Stimulated activated naive B cell treated with anti-CD40 and anti-IgM and Interleukin-4, amounts not matched to agents 10 μg/mL and 1 μg/mL and 100 μg/mL, for 72 hours (primary cell): Measurements from ENCODE around the gene MACROD2.

Experiments used
- ATAC-seq, 2 donors: fragments of 150-1000 bp; cut with Tn5 transposase; replicated peaks; 2 replicates each; pipeline ENCODE4 v1.10.0; 2021; ENCODE audit warnings: moderate library complexity in 1 of 2
- DNase-seq: peaks from one replicate; pipeline ENCODE4 v3.0.0; 2021
- H3K27ac Mint-ChIP-seq: one replicate; pipeline ENCODE4 v1.8.0; 2022; ENCODE audit warnings: mild to moderate bottlenecking, mixed read lengths
- H3K27me3 Mint-ChIP-seq, 2 donors: one replicate each; pipeline ENCODE4 v1.8.0; 2022; ENCODE audit warnings: mixed read lengths in 2 of 2
- H3K36me3 Mint-ChIP-seq, 2 donors: one replicate each; pipeline ENCODE4 v1.8.0; 2022; ENCODE audit warnings: mixed read lengths in 2 of 2, mild to moderate bottlenecking in 1 of 2
- H3K4me1 Mint-ChIP-seq, 2 donors: one replicate each; pipeline ENCODE4 v1.8.0; 2022; ENCODE audit warnings: mixed read lengths in 2 of 2, mild to moderate bottlenecking in 1 of 2
- H3K4me3 Mint-ChIP-seq, 2 donors: one replicate each; pipeline ENCODE4 v1.8.0; 2022; ENCODE audit warnings: mild to moderate bottlenecking in 2 of 2, mixed read lengths in 2 of 2, moderate library complexity in 1 of 2
- H3K9me3 Mint-ChIP-seq, 2 donors: one replicate each; pipeline ENCODE4 v1.8.0; 2022; ENCODE audit warnings: mixed read lengths in 2 of 2, mild to moderate bottlenecking in 1 of 2

MACROD2 gene

DNA sequence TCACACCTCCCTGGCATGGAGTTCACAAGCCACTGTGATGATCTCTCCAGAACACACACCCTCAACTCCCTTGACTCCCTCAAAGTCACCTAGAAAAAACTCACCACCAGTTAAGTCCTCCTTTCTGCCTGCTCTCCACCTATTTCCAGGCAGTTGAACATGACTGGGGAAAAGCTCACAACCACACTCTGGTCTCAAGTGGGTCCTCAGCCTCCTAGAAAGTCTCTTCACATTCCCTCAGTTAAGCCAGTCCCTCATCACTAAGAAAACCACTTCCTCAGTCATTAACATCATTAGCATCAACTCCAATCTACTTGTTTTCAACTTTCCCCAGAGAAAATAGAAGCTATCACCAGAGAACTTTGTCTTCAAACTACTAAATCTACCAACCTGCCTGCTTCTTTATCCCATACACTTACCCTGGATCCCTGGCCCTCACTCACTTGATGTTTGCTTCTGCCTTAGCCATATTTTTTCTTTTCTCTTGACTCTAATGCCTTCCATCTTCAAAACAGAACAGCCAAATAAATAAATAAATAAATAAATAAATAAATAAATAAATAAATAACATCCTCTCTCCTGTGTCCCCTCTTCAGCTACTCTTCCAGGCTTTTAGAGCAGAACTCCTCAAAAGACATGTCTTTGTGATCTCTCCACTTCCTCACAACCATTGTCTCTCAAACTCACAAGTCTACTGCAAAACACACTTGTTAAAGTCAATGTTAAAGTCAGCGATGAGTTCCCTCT, 1084.5 kb downstream of the MACROD2 start:
- no peaks in the 10 kb centered on the region for H3K9me3 Mint-ChIP-seq

GRCh38 chr20:15081261-15081660, 1085.9 kb downstream of the MACROD2 start:
- Mint-ChIP-seq H3K27me3 (no peaks in the 10 kb centered on the region), H3K36me3 (no peaks in the 10 kb centered on the region), H3K4me1 (no peaks in the 10 kb centered on the region), H3K27ac (no peak overlapping the region), H3K4me3 (no peak overlapping the region), H3K9me3 (no peaks in the 10 kb centered on the region)
- DNase-seq (no peak), ATAC-seq (no peak)

More for the DNA sequence above, 1084.5 kb downstream of the MACROD2 start:
- Mint-ChIP-seq H3K27me3 (no peaks in the 10 kb centered on the region), H3K27ac (no peak overlapping the region), H3K4me1 (no peaks in the 10 kb centered on the region), H3K4me3 (no peak overlapping the region), H3K36me3 (no peaks in the 10 kb centered on the region)
- no peak for DNase-seq
- no peak for ATAC-seq

GRCh38 chr20:15091421-15092037, 1096.2 kb downstream of the MACROD2 start:
- Mint-ChIP-seq H3K27ac (no peak overlapping the region), H3K4me3 (no peak overlapping the region), H3K4me1 (no peaks in the 10 kb centered on the region), H3K27me3 (no peaks in the 10 kb centered on the region), H3K9me3 (no peaks in the 10 kb centered on the region), H3K36me3 (no peaks in the 10 kb centered on the region)
- no peak for ATAC-seq
- no peak for DNase-seq

- no peaks in the 10 kb centered on the region for H3K27me3 Mint-ChIP-seq
- peaks cover 3 to 5% of the 10 kb centered on the region in 2 donors for H3K9me3 Mint-ChIP-seq
- H3K27ac Mint-ChIP-seq = no peak overlapping the region
- H3K36me3 Mint-ChIP-seq = no peaks in the 10 kb centered on the region
- ATAC-seq (no peak), DNase-seq (no peak)
- no peak overlapping the region for H3K4me3 Mint-ChIP-seq
- no peaks in the 10 kb centered on the region for H3K4me1 Mint-ChIP-seq
Measured at GRCh38 chr20:15098351-15098750, 1103.0 kb downstream of the MACROD2 start.

DNA sequence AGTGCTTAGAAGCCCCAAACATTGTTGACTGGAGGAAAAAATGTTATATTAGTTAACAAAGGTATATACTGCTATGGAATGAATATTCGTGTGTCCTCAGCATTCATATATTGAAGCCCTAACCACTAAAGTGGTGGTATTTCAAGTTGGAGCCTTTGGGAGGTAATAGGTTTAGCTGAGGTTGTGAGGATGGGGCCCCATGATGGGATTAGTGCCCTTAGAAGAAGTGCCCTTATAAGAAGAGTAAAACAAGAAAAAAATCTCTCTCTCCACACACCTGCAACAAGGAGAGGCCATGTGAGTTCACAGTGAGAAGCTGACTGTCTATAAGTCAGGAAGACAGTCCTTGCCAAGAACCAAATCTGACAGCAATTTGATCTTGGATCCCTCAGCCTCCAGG, 1103.8 kb downstream of the MACROD2 start:
- DNase-seq (no peak), ATAC-seq (no peak)
- Mint-ChIP-seq H3K9me3 (peaks cover 3 to 5% of the 10 kb centered on the region in 2 donors), H3K27ac (no peak overlapping the region), H3K36me3 (no peaks in the 10 kb centered on the region), H3K27me3 (no peaks in the 10 kb centered on the region), H3K4me1 (no peaks in the 10 kb centered on the region), H3K4me3 (no peak overlapping the region)

GRCh38 chr20:15100506-15101160, 1105.3 kb downstream of the MACROD2 start:
- H3K4me3 Mint-ChIP-seq = no peak overlapping the region
- peaks cover 3 to 5% of the 10 kb centered on the region in 2 donors for H3K9me3 Mint-ChIP-seq
- H3K27ac Mint-ChIP-seq = no peak overlapping the region
- DNase-seq (no peak), ATAC-seq (no peak)
- H3K27me3 Mint-ChIP-seq = no peaks in the 10 kb centered on the region
- H3K4me1 Mint-ChIP-seq = no peaks in the 10 kb centered on the region
- H3K36me3 Mint-ChIP-seq = no peaks in the 10 kb centered on the region

DNA sequence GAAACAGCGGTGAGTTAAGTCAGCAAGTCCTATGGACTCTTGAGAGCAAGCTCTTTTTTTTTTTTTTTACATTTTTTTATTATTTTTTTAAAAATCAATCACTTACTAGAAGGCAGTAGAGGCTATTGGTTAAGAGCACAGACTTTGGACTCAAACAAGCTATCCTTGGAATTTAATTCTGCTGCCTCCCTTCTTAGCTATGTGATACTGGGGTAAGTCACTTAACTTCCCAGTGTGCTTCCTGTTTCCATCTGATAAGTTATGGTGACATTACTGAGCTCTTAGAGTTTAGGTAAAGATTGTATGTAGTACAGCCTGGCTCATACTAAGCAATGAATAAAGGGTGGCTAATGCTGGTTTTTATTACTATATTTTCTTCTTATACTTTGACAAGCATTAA, 1112.6 kb downstream of the MACROD2 start:
- Mint-ChIP-seq H3K27ac (no peak overlapping the region), H3K9me3 (no peaks in the 10 kb centered on the region), H3K4me1 (no peaks in the 10 kb centered on the region), H3K36me3 (no peaks in the 10 kb centered on the region), H3K27me3 (no peaks in the 10 kb centered on the region), H3K4me3 (no peak overlapping the region)
- DNase-seq (no peak), ATAC-seq (no peak)

GRCh38 chr20:15109494-15109893, 1114.2 kb downstream of the MACROD2 start:
- DNase-seq = no peak
- Mint-ChIP-seq H3K4me3 (no peak overlapping the region), H3K9me3 (no peaks in the 10 kb centered on the region), H3K27ac (no peak overlapping the region), H3K4me1 (no peaks in the 10 kb centered on the region), H3K27me3 (no peaks in the 10 kb centered on the region), H3K36me3 (no peaks in the 10 kb centered on the region)
- no peak for ATAC-seq

DNA sequence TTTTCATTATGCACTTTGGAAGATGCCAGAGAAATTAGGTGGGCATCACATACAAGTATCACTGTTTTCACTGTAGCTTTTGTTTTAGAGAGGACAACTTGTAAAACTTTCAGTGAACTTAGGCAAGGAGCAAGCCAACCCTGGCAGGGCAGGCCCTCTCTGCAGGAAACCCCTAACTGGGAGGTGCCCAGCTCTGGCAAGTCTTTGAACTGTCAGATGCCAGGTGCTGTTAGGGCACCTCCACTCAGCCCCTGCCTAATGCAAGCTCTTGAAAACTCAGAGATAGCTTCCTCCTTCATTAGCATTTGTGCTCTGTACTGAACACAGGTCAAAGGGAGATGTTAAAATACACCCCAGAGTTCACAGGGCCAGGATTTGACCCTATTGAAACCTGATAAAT, 1116.3 kb downstream of the MACROD2 start:
- ATAC-seq = no peak
- DNase-seq = no peak
- Mint-ChIP-seq H3K36me3 (no peaks in the 10 kb centered on the region), H3K9me3 (no peaks in the 10 kb centered on the region), H3K4me3 (no peak overlapping the region), H3K4me1 (no peaks in the 10 kb centered on the region), H3K27me3 (no peaks in the 10 kb centered on the region), H3K27ac (no peak overlapping the region)

DNA sequence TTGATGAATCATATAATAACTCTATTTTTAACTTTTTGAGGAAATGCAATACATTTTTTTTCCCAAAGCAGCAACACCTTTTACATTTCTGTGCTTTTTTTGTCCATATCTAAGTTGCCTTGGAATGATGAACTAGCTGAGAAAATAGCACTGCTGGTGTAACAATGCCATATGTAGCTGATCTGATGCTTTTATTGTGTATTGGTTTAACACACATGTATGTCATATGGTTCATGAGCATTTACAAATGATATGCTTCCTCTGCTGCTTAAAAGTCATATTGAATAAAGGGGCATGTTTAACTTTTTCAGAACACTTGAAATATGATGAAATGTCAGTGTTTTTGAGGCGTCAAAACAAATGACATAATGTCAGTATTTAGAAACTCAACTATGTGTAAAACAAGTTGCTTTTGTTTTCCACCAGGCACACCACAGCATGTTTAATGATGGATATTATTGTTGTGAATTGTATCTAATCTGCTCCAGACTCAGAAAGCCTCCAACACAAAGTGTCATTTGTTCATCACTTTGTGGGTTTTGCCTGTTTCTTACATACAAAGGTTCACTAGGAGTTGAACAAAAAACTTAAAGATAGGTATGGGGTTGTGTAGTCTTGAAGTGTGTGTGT, 1117.9 kb downstream of the MACROD2 start:
- DNase-seq (no peak), ATAC-seq (no peak)
- H3K27ac Mint-ChIP-seq = no peak overlapping the region
- no peaks in the 10 kb centered on the region for H3K4me1 Mint-ChIP-seq
- H3K9me3 Mint-ChIP-seq = no peaks in the 10 kb centered on the region
- no peaks in the 10 kb centered on the region for H3K27me3 Mint-ChIP-seq
- H3K4me3 Mint-ChIP-seq = no peak overlapping the region
- no peaks in the 10 kb centered on the region for H3K36me3 Mint-ChIP-seq

DNA sequence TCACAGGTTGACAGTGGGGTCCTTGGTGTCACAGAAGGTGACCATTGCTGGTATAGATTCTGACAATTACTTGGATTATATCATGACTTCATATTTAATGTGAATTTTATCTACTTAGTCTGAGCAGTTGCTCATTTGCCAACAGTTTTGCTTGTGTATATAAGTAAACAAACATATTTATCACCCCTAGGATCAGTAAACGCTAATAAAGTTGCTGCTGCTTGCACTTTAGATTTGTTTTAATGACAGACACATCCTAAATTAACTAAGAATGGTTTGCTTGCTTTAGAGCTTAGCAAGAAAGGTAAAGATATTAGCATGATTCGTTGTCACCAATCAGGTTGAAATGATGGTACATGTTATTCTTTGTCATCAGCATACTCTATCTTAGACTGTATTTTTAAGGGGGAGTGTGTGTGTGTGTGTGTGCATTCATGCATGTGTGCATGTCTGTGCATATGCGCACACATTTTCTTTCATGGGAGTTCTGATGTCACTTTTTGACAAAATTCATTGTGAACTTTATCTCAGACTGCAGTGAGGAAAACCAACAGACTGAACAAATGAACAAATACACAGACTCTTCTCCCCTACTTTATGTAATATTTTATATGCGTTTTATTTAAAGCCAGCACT, 1124.7 kb downstream of the MACROD2 start:
- no peak for DNase-seq
- Mint-ChIP-seq H3K4me1 (no peaks in the 10 kb centered on the region), H3K27ac (no peak overlapping the region), H3K9me3 (peaks cover 0 to 1% of the 10 kb centered on the region in 2 donors), H3K36me3 (no peaks in the 10 kb centered on the region), H3K4me3 (no peak overlapping the region), H3K27me3 (no peaks in the 10 kb centered on the region)
- ATAC-seq = no peak

GRCh38 chr20:15122613-15123012, 1127.3 kb downstream of the MACROD2 start:
- no peak overlapping the region for H3K27ac Mint-ChIP-seq
- H3K4me1 Mint-ChIP-seq = no peaks in the 10 kb centered on the region
- H3K9me3 Mint-ChIP-seq = peaks cover 0 to 1% of the 10 kb centered on the region in 2 donors
- H3K27me3 Mint-ChIP-seq = no peaks in the 10 kb centered on the region
- no peak for ATAC-seq
- H3K36me3 Mint-ChIP-seq = no peaks in the 10 kb centered on the region
- DNase-seq = no peak
- no peak overlapping the region for H3K4me3 Mint-ChIP-seq

- Mint-ChIP-seq H3K27ac (no peak overlapping the region), H3K4me3 (no peak overlapping the region), H3K4me1 (no peaks in the 10 kb centered on the region), H3K9me3 (no peaks in the 10 kb centered on the region), H3K27me3 (no peaks in the 10 kb centered on the region), H3K36me3 (no peaks in the 10 kb centered on the region)
- DNase-seq = no peak
- ATAC-seq = no peak
Measured at GRCh38 chr20:15131176-15131575, 1135.9 kb downstream of the MACROD2 start.

DNA sequence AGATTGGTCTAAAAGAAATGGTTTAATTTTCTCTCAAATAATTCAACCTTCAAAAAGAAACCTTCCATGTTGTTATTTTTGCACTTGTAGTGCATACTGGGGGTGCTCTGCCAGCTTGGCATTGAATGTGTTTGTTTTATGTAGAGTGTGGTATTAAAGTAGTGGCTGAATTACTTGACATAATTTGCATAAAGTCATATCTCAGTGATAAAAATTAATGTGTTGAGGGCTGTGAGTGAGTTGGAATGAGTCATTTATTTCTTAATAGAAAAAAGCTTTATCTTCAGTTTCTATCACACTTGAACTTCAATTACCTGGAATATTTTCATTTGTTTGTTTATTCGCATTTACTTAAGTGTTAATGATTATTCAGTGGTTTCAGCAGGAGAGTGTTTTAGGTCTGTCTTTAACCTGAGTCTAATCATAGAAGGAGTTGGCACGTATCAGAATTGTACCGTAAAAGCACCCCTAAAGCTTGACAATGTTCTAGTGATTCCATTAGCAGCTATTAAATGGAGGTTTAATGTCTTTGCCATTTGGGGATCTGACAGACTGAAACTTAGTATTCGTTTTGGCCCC, 1143.3 kb downstream of the MACROD2 start:
- no peak overlapping the region for H3K4me3 Mint-ChIP-seq
- peaks cover 0 to 2% of the 10 kb centered on the region in 2 donors for H3K9me3 Mint-ChIP-seq
- H3K27ac Mint-ChIP-seq = no peak overlapping the region
- H3K36me3 Mint-ChIP-seq = no peaks in the 10 kb centered on the region
- no peak for ATAC-seq
- no peak for DNase-seq
- no peaks in the 10 kb centered on the region for H3K4me1 Mint-ChIP-seq
- no peaks in the 10 kb centered on the region for H3K27me3 Mint-ChIP-seq
